Measurements from ENCODE around the gene CACNA1D.

CACNA1D gene

GRCh38 chr3:53776494-53777101 lies 282.2 kb downstream of the CACNA1D start:
- TF ChIP-seq PAX5 (IDR thresholded peaks at IDR 0.05; ENCODE audit: insufficient read depth, low read length, severe bottlenecking) (no peak), POU2F2 (IDR thresholded peaks at IDR 0.05; ENCODE audit: low read depth, low read length) (no peak), TAF1 (IDR thresholded peaks at IDR 0.05; ENCODE audit: low read depth, low read length) (no peak), POLR2A (IDR thresholded peaks at IDR 0.05; ENCODE audit: low read depth, low read length) (no peak), POLR2AphosphoS5 (IDR thresholded peaks at IDR 0.05; ENCODE audit: low read depth, low read length) (no peak), SPI1 (IDR thresholded peaks at IDR 0.05; ENCODE audit: low read depth, low read length) (no peak)
- FAIRE-seq = no peak
- DNase-seq (ENCODE audit: insufficient read length, low spot score) = no peak

GRCh38 chr3:53777468-53777867 lies 283.1 kb downstream of the CACNA1D start:
- FAIRE-seq (no peak), DNase-seq (ENCODE audit: insufficient read length, low spot score) (no peak)
- TF ChIP-seq POLR2A (IDR thresholded peaks at IDR 0.05; ENCODE audit: low read depth, low read length) (no peak), SPI1 (IDR thresholded peaks at IDR 0.05; ENCODE audit: low read depth, low read length) (no peak), POU2F2 (IDR thresholded peaks at IDR 0.05; ENCODE audit: low read depth, low read length) (no peak), POLR2AphosphoS5 (IDR thresholded peaks at IDR 0.05; ENCODE audit: low read depth, low read length) (no peak)

GRCh38 chr3:53778153-53778552 lies 283.7 kb downstream of the CACNA1D start:
- no peak for DNase-seq (ENCODE audit: insufficient read length, low spot score)
- no peak for TF ChIP-seq SPI1 (IDR thresholded peaks at IDR 0.05; ENCODE audit: low read depth, low read length)
- FAIRE-seq = no peak

GRCh38 chr3:53780171-53780570 lies 285.8 kb downstream of the CACNA1D start:
- TF ChIP-seq POU2F2 (IDR thresholded peaks at IDR 0.05; ENCODE audit: low read depth, low read length) = no peak
- TF ChIP-seq SPI1 (IDR thresholded peaks at IDR 0.05; ENCODE audit: low read depth, low read length) = no peak
- TF ChIP-seq POLR2AphosphoS5 (IDR thresholded peaks at IDR 0.05; ENCODE audit: low read depth, low read length) = no peak
- TF ChIP-seq PAX5 (IDR thresholded peaks at IDR 0.05; ENCODE audit: insufficient read depth, low read length, severe bottlenecking) = no peak
- no peak for TF ChIP-seq TAF1 (IDR thresholded peaks at IDR 0.05; ENCODE audit: low read depth, low read length)
- no peak for TF ChIP-seq POLR2A (IDR thresholded peaks at IDR 0.05; ENCODE audit: low read depth, low read length)
- DNase-seq (ENCODE audit: insufficient read length, low spot score) = no peak
- FAIRE-seq = no peak

GRCh38 chr3:53780806-53781205 lies 286.4 kb downstream of the CACNA1D start:
- no peak for DNase-seq (ENCODE audit: insufficient read length, low spot score)
- no peak for TF ChIP-seq TAF1 (IDR thresholded peaks at IDR 0.05; ENCODE audit: low read depth, low read length)
- no peak for TF ChIP-seq POU2F2 (IDR thresholded peaks at IDR 0.05; ENCODE audit: low read depth, low read length)
- TF ChIP-seq PAX5 (IDR thresholded peaks at IDR 0.05; ENCODE audit: insufficient read depth, low read length, severe bottlenecking) = no peak
- TF ChIP-seq POLR2A (IDR thresholded peaks at IDR 0.05; ENCODE audit: low read depth, low read length) = no peak
- TF ChIP-seq POLR2AphosphoS5 (IDR thresholded peaks at IDR 0.05; ENCODE audit: low read depth, low read length) = no peak
- no peak for TF ChIP-seq SPI1 (IDR thresholded peaks at IDR 0.05; ENCODE audit: low read depth, low read length)
- no peak for FAIRE-seq

GRCh38 chr3:53787016-53787415 lies 292.6 kb downstream of the CACNA1D start:
- DNase-seq (ENCODE audit: insufficient read length, low spot score) (no peak), FAIRE-seq (no peak)
- no peak for TF ChIP-seq PAX5 (IDR thresholded peaks at IDR 0.05; ENCODE audit: insufficient read depth, low read length, severe bottlenecking)
- no peak for TF ChIP-seq POLR2A (IDR thresholded peaks at IDR 0.05; ENCODE audit: low read depth, low read length)
- TF ChIP-seq POU2F2 (IDR thresholded peaks at IDR 0.05; ENCODE audit: low read depth, low read length) = no peak
- no peak for TF ChIP-seq TAF1 (IDR thresholded peaks at IDR 0.05; ENCODE audit: low read depth, low read length)
- TF ChIP-seq SPI1 (IDR thresholded peaks at IDR 0.05; ENCODE audit: low read depth, low read length) = no peak
- no peak for TF ChIP-seq POLR2AphosphoS5 (IDR thresholded peaks at IDR 0.05; ENCODE audit: low read depth, low read length)

- FAIRE-seq = peak; percentile 23
- no peak for TF ChIP-seq TAF1 (IDR thresholded peaks at IDR 0.05; ENCODE audit: low read depth, low read length)
- no peak for TF ChIP-seq POLR2A (IDR thresholded peaks at IDR 0.05; ENCODE audit: low read depth, low read length)
- TF ChIP-seq POLR2AphosphoS5 (IDR thresholded peaks at IDR 0.05; ENCODE audit: low read depth, low read length) = no peak
- no peak for TF ChIP-seq PAX5 (IDR thresholded peaks at IDR 0.05; ENCODE audit: insufficient read depth, low read length, severe bottlenecking)
- no peak for TF ChIP-seq SPI1 (IDR thresholded peaks at IDR 0.05; ENCODE audit: low read depth, low read length)
- no peak for TF ChIP-seq POU2F2 (IDR thresholded peaks at IDR 0.05; ENCODE audit: low read depth, low read length)
These were observed 293.6 kb downstream of the CACNA1D start for GRCh38 chr3:53788038-53788437.

GRCh38 chr3:53789459-53789858 lies 295.0 kb downstream of the CACNA1D start:
- DNase-seq (ENCODE audit: insufficient read length, low spot score) (no peak), FAIRE-seq (no peak)
- TF ChIP-seq PAX5 (IDR thresholded peaks at IDR 0.05; ENCODE audit: insufficient read depth, low read length, severe bottlenecking) (no peak), POLR2A (IDR thresholded peaks at IDR 0.05; ENCODE audit: low read depth, low read length) (no peak), SPI1 (IDR thresholded peaks at IDR 0.05; ENCODE audit: low read depth, low read length) (no peak), TAF1 (IDR thresholded peaks at IDR 0.05; ENCODE audit: low read depth, low read length) (no peak), POLR2AphosphoS5 (IDR thresholded peaks at IDR 0.05; ENCODE audit: low read depth, low read length) (no peak), POU2F2 (IDR thresholded peaks at IDR 0.05; ENCODE audit: low read depth, low read length) (no peak)

More at GRCh38 chr3:53788038-53788437, 293.6 kb downstream of the CACNA1D start:
- no peak for DNase-seq (ENCODE audit: insufficient read length, low spot score)

- no peak for FAIRE-seq
- DNase-seq (ENCODE audit: insufficient read length, low spot score) = no peak
- TF ChIP-seq PAX5 (IDR thresholded peaks at IDR 0.05; ENCODE audit: insufficient read depth, low read length, severe bottlenecking) = no peak
- TF ChIP-seq POLR2AphosphoS5 (IDR thresholded peaks at IDR 0.05; ENCODE audit: low read depth, low read length) = no peak
- TF ChIP-seq TAF1 (IDR thresholded peaks at IDR 0.05; ENCODE audit: low read depth, low read length) = no peak
- TF ChIP-seq POLR2A (IDR thresholded peaks at IDR 0.05; ENCODE audit: low read depth, low read length) = no peak
- TF ChIP-seq SPI1 (IDR thresholded peaks at IDR 0.05; ENCODE audit: low read depth, low read length) = no peak
- no peak for TF ChIP-seq POU2F2 (IDR thresholded peaks at IDR 0.05; ENCODE audit: low read depth, low read length)
These were observed 296.1 kb downstream of the CACNA1D start for GRCh38 chr3:53790470-53790869.

GRCh38 chr3:53791317-53791716 lies 296.9 kb downstream of the CACNA1D start:
- FAIRE-seq (no peak), DNase-seq (ENCODE audit: insufficient read length, low spot score) (no peak)
- TF ChIP-seq POLR2A (IDR thresholded peaks at IDR 0.05; ENCODE audit: low read depth, low read length) = no peak
- TF ChIP-seq POU2F2 (IDR thresholded peaks at IDR 0.05; ENCODE audit: low read depth, low read length) = no peak
- no peak for TF ChIP-seq SPI1 (IDR thresholded peaks at IDR 0.05; ENCODE audit: low read depth, low read length)
- no peak for TF ChIP-seq PAX5 (IDR thresholded peaks at IDR 0.05; ENCODE audit: insufficient read depth, low read length, severe bottlenecking)
- TF ChIP-seq POLR2AphosphoS5 (IDR thresholded peaks at IDR 0.05; ENCODE audit: low read depth, low read length) = no peak
- TF ChIP-seq TAF1 (IDR thresholded peaks at IDR 0.05; ENCODE audit: low read depth, low read length) = no peak
